OCI-M1 (cell line): ENCODE results near the gene FUBP1.
"Not testable (repeated sequence)": the region's sequence is repeated elsewhere in the genome, so short reads cannot be mapped to it uniquely, and the experiment has no call there.

ENCODE experiments used
- DNase-seq: peaks from one replicate; lab custom pipeline; 2025; lab: John Stamatoyannopoulos, UW

FUBP1 gene

DNA sequence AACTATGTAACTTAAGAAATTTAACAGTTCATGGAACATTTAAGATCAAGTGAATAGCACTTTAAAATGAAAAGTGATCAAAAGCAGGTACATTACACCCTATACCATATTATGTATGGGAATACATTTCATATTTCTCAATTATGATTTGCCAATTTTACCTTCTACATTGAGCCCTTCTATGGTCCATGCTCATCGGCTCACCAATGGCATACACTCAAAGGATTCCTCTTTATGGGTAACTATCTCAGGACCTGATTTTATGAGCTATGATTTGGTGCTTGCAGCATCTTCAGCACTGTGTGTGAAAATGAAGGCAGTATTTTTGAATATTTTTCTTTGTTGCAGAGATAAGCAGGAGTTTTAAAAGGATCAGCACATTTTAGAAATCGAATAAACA, 33.5 kb downstream of the FUBP1 start:
- no peak for DNase-seq

- DNase-seq, result no peak
Measured at GRCh38 chr1:77942400-77943140, 36.3 kb downstream of the FUBP1 start.

DNA sequence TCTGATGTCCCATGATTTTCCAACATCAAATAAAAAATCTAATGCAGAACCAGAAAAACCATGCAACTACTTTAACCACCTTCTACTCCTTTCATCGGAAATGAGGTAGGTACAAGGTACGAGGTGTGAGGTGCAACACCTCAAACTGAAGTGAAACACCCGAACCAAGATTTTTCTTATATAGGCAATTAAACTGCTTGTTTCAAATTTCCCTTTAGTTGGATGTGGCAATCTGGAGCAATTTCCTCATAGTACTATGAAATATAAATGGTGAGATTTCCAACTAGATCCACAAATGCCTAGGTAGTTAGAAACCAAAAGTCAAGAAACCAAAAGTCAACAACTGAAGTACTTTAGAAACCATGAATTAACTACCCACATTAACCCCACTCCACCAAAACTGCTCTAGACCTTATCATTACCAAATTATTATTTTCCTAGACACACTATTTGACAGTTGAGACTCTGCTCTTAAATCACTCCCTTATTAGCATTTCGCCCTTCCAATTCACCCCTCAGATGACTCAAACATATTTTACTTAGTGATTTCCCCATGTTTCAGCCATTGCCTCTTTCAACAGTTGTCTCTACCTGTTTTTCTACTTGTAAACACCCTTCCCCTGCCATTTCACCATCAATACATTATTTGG, 37.8 kb downstream of the FUBP1 start:
- no peak for DNase-seq

DNA sequence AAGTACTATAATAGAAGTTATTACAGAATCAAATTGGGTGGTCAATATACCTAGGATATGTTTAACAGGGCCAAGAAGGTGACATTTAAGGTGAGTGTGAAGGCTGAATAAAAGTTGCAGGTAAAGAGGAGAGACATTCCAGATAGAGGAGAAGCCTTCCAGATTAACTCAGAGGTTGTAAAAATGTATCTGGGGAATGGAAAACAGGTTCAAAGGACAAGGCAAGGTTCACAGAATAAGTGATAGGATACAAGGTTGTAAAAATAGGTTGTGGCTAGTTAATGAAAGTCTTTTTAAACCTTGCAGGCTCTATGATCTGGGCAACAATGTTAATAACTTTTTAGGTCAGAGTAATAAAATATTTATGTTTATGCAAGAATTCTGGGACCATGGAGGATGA, 40.2 kb downstream of the FUBP1 start:
- DNase-seq, result no peak

- no peak for DNase-seq
Measured at GRCh38 chr1:77929806-77930205, 49.1 kb downstream of the FUBP1 start.

DNA sequence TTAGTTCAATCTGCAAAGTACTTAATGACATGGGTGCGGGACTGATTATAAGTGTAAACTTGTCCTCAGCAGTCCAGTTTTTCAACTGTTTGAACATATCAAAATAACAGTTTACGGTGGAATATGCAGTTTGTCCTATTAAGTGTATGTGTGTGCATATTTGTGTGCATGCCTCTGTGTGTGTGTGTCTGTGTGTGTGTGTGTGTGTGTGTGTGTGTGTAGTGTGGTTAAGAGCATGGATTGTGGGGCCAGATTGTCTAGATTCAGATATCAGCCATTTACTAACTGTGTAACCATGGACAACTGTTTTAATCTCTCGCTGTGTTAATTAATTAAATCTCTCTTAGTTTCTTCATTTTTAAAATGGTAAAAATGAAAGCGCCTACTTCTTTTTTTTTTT, 51.5 kb downstream of the FUBP1 start:
- DNase-seq, result peak; percentile 49

- DNase-seq, result peak; percentile 78
Measured at GRCh38 chr1:77926561-77927357, 52.1 kb downstream of the FUBP1 start.

DNA sequence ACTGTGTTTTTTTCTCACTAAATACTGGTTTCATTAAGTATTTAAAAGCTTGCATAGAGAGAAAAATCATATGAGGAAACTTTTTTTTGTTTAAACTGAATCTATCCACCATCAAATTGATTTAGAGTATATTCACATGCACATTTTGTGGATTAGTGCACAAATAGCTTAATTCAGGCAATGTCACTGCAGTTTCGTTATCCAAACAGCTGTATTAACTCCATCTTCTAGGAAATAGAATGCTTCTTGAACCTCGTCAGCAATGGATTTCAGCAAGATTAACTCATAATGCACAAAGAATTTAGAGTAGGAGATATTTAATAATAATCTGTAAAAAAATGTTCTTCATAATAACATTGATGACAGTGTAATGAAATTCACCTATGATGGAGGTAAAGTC, 52.9 kb downstream of the FUBP1 start:
- DNase-seq, result peak; percentile 54

DNA sequence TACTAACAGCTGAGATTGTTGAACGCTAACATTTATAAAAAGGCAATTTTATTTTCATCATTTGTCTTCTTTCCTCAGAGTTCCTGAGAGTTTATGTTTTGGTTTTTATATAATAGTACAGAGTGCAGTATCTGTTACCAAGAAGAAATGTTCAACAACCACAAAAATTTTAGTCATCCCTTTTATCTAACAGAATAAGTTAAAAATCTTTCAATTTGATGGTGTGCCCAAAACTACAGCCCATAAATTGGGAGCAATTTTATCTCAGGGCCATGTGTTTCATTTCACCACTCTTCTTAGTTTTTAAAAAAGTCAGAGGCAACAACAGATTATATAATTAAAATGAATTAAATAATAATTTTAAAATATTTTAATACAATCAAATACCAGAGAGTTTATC, 53.4 kb downstream of the FUBP1 start:
- DNase-seq, result no peak

DNA sequence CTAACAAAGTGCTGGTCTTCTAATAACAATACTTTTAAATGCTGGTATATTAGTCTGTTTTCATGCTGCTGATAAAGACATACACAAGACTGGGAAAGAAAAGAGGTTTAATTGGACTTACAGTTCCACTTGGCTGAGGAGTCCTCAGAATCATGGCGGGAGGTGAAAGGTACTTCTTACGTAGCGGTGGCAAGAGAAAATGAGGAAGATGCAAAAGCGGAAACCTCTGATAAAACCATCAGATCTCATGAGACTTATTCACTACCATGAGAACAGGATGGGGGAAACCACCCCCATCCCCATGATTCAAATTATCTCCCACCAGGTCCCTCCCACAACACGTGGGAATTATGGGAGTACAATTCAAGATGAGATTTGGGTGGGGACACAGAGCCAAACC, 60.0 kb downstream of the FUBP1 start:
- DNase-seq, result not testable (repeated sequence)

- no peak for DNase-seq
Measured at GRCh38 chr1:77910116-77910515, 68.8 kb downstream of the FUBP1 start.

- DNase-seq, result no peak
Measured at GRCh38 chr1:77906624-77907023, 72.2 kb downstream of the FUBP1 start.

DNA sequence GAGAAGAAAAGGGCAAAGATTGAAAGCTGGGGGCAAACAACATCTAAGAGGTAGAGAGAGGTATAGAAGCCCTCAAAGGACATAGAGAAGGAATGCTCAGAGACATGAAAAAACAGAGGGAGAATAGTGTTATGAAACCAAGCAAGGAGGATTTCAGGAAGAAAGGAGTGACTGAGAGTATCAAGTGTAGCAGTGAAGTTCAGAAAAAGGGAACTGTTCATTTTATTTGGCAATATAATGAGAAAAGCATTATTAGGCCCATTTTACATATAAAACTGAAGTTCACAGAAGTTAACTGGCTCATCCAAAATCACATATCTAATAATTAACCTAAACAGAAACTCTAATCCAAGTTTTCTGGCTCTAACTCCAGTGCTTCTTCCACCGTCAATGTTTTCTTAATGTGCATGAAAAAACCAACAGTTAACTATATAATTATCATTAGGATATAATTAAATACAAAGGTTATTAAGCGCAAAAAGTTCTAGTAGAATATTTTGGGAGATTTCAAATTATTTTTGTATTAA, 72.8 kb downstream of the FUBP1 start:
- no peak for DNase-seq

GRCh38 chr1:77905603-77906002, 73.3 kb downstream of the FUBP1 start:
- no peak for DNase-seq

- DNase-seq, result peak; percentile 71
Measured at GRCh38 chr1:77900687-77901293, 78.1 kb downstream of the FUBP1 start.

DNA sequence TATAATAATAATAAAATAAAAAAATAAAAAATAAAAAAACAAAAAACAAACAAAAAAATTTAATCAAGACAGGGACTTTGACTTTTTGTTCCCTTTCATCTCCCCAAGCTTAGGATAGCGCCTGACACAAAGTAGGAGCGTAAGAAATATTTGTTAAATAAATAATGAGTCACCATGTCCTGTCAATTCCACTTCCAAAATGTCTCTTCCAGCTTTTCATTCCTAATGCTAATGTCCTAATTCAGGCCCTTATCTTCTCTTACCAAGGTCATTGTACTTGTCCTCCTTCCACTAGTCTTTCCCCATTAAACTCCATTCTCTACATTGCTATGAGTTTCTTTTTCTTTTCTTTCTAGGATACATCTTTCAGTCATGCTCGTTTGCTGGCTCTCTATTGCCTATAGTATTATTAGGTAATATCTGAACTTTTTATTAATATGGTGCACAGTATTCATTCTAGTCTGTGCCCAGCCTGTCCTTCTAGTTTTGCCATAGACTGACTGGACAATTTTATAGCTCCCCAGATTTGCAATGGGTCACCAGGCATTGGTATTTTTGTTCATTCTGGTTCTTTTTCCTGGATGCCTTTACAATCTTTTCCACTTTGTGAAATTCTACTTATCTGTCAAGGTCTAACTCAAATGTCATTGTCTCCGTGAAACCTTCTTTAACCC, 79.1 kb downstream of the FUBP1 start:
- no peak for DNase-seq
